HL-60 (cell line): ENCODE measurements around the gene PABPC3.

Experiments used
- DNase-seq, 2 experiments: peaks; one replicate each; pipeline ENCODE4 v3.0.0-alpha.2; 2010 to 2020; ENCODE audit warnings: low read depth in 1 of 2, low spot score in 1 of 2
- H3K27ac ChIP-seq: fragments of 250-450 bp; sonication (Bioruptor Pico); replicated peaks from 2 replicates; pipeline ENCODE4 v1.5.1; 2020; ENCODE audit warnings: mild to moderate bottlenecking, moderate library complexity
- H3K27me3 ChIP-seq: fragments of 250-450 bp; sonication (Bioruptor Pico); 2 replicates; pipeline ENCODE4 v1.5.1; 2021; ENCODE audit warnings: mild to moderate bottlenecking, moderate library complexity; ENCODE audit not compliant: insufficient read depth, poor library complexity, severe bottlenecking
- H3K4me3 ChIP-seq: replicated peaks from 2 replicates; pipeline ENCODE4 v1.5.1; 2011; ENCODE audit warnings: mild to moderate bottlenecking, control low read depth, low read length; ENCODE audit not compliant: insufficient read depth
- CTCF ChIP-seq: IDR thresholded peaks from one replicate; pipeline ENCODE4 v1.5.1; 2011; ENCODE audit warnings: low read length, control low read depth, inconsistent platforms; ENCODE audit not compliant: insufficient read depth
- GABPA ChIP-seq: IDR thresholded peaks from 2 replicates; pipeline ENCODE4 v1.6.1; 2012; ENCODE audit warnings: low read depth
- POLR2AphosphoS5 ChIP-seq: IDR thresholded peaks from 2 replicates; pipeline ENCODE4 v1.6.1; 2012; ENCODE audit warnings: low read depth
- REST ChIP-seq: IDR thresholded peaks from 2 replicates; pipeline ENCODE4 v1.6.1; 2012; ENCODE audit warnings: low read depth; ENCODE audit not compliant: insufficient replicate concordance
- SPI1 ChIP-seq: IDR thresholded peaks from 2 replicates; pipeline ENCODE4 v1.6.1; 2012; ENCODE audit warnings: low read depth, mild to moderate bottlenecking, borderline replicate concordance
- long read RNA-seq: library from polyadenylated mRNA; unstranded; transcript quantifications from one replicate; pipeline ENCODE4 v2.0.0, GENCODE V29; 2020

The PABPC3 gene
- long read RNA-seq: 0 reads

GRCh38 chr13:25095851-25096453, at the start of gene PABPC3:
TSS of gene PABPC3 (plus strand) at chr13:25096136. CDS start at chr13:25096199, 63 bp downstream.
- no peak for DNase-seq
- TF ChIP-seq POLR2AphosphoS5 (no peak), SPI1 (no peak), CTCF (no peak), REST (no peak), GABPA (no peak)
- Histone ChIP-seq H3K27me3 (no peaks in the 10 kb centered on the region), H3K27ac (no peak within 1 kb of the TSS), H3K4me3 (no peak within 1 kb of the TSS)

- no peak for DNase-seq
- no peak for TF ChIP-seq GABPA
- TF ChIP-seq POLR2AphosphoS5: no peak
- no peak for TF ChIP-seq SPI1
- TF ChIP-seq REST: no peak
- TF ChIP-seq CTCF: no peak
- Histone ChIP-seq H3K4me3 (no peak overlapping the region), H3K27me3 (peaks cover 56% of the 10 kb centered on the region), H3K27ac (no peak overlapping the region)
Measured at GRCh38 chr13:25046274-25046984, 49.5 kb upstream of the PABPC3 start.

GRCh38 chr13:25046985-25047511, 48.9 kb upstream of the PABPC3 start:
- no peak overlapping the region for H3K27ac ChIP-seq
- DNase-seq: no peak
- TF ChIP-seq REST (no peak), CTCF (no peak), POLR2AphosphoS5 (no peak), GABPA (no peak), SPI1 (no peak)
- no peak overlapping the region for H3K4me3 ChIP-seq
- H3K27me3 ChIP-seq: peaks cover 50% of the 10 kb centered on the region
